GM18861 (cell line): Measurements from ENCODE around the gene JAZF1.

Experiments
- ATAC-seq: cut with Tn5 transposase; IDR thresholded peaks from one replicate; pipeline ENCODE4 v1.9.1; 2021; ENCODE audit not compliant: unreplicated experiment

Gene JAZF1

GRCh38 chr7:28108747-28109146 is 71.8 kb downstream of the JAZF1 start:
- no peak for ATAC-seq

GRCh38 chr7:28107960-28108359 is 72.6 kb downstream of the JAZF1 start:
- ATAC-seq = no peak

GRCh38 chr7:28106321-28106829 is 74.2 kb downstream of the JAZF1 start:
- no peak for ATAC-seq

GRCh38 chr7:28105234-28105633 is 75.4 kb downstream of the JAZF1 start:
- no peak for ATAC-seq

GRCh38 chr7:28104811-28105210 is 75.8 kb downstream of the JAZF1 start:
- no peak for ATAC-seq

- ATAC-seq = no peak
These were observed 76.5 kb downstream of the JAZF1 start for GRCh38 chr7:28104041-28104541.

GRCh38 chr7:28102797-28103196 is 77.8 kb downstream of the JAZF1 start:
- ATAC-seq = no peak

GRCh38 chr7:28096713-28097112 is 83.9 kb downstream of the JAZF1 start:
- no peak for ATAC-seq

GRCh38 chr7:28095231-28095630 is 85.4 kb downstream of the JAZF1 start:
- ATAC-seq = no peak

- no peak for ATAC-seq
These were observed 86.9 kb downstream of the JAZF1 start for GRCh38 chr7:28093623-28094232.

GRCh38 chr7:28091190-28091589 is 89.4 kb downstream of the JAZF1 start:
- no peak for ATAC-seq

GRCh38 chr7:28088901-28089714 is 91.5 kb downstream of the JAZF1 start:
- ATAC-seq = no peak

GRCh38 chr7:28088032-28088431 is 92.6 kb downstream of the JAZF1 start:
- no peak for ATAC-seq

GRCh38 chr7:28086198-28086597 is 94.4 kb downstream of the JAZF1 start:
- no peak for ATAC-seq

- no peak for ATAC-seq
These were observed 96.3 kb downstream of the JAZF1 start for GRCh38 chr7:28083998-28084985.

- ATAC-seq = no peak
These were observed 97.2 kb downstream of the JAZF1 start for GRCh38 chr7:28083164-28083997.

GRCh38 chr7:28082071-28082470 is 98.5 kb downstream of the JAZF1 start:
- ATAC-seq = no peak

GRCh38 chr7:28081016-28081415 is 99.6 kb downstream of the JAZF1 start:
- no peak for ATAC-seq

- ATAC-seq = no peak
These were observed 102.3 kb downstream of the JAZF1 start for GRCh38 chr7:28078036-28078901.
